Hindlimb muscle (tissue), 1 donor: Measurements from ENCODE around the gene SLTM. TPM values are rescaled to one million over a fixed set of nuclear protein-coding genes. Genes with fewer than 3 reads are reported as not detected.
A peak's percentile ranks its signal among the peaks of the same experiment; 100 is the strongest.
"Not testable (repeated sequence)": the region's sequence is repeated elsewhere in the genome, so short reads cannot be mapped to it uniquely, and the experiment has no call there.

Experiments
- DNase-seq: peaks from one replicate; pipeline ENCODE4 v3.0.0-alpha.2; 2013
- polyA plus RNA-seq: library from polyadenylated mRNA; unstranded; fragments of 120-200 nt; gene quantifications from one replicate; pipeline ENCODE4 v1.2.1, GENCODE V29; 2013; ENCODE audit not compliant: insufficient read length

SLTM gene
- polyA plus RNA-seq, 1 donor, result 62.9 TPM

DNA sequence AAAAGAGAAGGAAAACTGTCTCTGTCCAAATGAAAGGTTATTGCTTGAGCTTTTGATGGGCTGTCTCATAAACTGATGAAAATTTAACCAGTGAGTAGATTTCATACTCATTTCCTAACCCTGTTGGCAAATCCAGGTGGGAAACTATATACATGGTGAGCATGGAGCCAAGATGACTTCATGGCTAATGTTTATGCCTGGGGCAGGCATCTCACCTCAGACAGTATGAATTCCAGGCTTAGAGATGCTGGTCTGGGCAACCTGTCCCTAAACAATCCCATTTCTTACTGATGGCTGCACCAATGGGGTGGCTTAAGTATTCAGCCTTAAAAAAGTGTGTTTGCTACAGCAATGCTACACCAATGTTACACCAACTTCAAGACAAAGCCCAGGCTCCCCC lies 58.1 kb downstream of the SLTM start:
- DNase-seq, result no peak

- DNase-seq, result peak; percentile 6
Observed at GRCh38 chr15:58873267-58873666, 60.2 kb downstream of the SLTM start.

DNA sequence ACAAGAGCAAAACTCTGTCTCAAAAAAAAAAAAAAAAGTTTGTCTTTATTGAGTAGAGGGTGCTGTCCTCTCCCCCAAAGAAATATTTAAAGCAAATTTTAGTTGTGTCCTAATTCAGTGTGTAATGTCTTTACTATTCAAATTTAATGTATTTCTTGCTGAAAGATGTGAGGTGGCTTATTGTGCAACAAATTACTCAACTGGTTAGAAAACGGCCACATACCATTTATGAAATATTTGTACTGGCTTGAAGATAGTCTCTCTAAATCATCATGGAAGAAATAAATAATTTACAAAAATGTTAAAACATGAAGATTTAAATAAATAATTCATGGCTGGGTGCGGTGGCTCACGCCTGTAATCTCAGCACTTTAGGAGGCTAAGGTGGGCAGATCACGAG lies 63.0 kb downstream of the SLTM start:
- no peak for DNase-seq

DNA sequence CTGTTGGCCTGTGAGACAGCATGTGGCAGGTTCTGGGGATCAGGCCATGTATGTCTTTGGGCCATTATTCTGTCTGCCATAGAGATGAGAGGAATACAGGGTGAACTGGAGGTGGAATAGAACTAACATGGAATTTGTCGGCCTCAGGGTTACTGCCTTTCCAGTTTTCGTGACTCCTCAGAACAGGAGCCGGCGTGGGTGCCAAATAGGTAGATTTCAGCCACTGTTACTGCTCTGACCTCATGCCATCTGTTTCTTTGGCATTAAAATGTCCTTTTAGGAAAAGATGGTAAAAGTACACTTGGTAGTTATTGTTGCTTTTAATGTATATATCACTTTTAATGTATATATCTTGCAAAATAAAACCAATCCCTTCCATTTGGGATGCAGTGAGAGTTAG lies 65.6 kb downstream of the SLTM start:
- DNase-seq, result no peak

- DNase-seq, result peak; percentile 39
Observed at GRCh38 chr15:58865425-58865880, 68.0 kb downstream of the SLTM start.

GRCh38 chr15:58864602-58865424 lies 68.7 kb downstream of the SLTM start:
- peak; percentile 9 for DNase-seq

GRCh38 chr15:58862326-58862725 lies 71.2 kb downstream of the SLTM start:
- no peak for DNase-seq

DNA sequence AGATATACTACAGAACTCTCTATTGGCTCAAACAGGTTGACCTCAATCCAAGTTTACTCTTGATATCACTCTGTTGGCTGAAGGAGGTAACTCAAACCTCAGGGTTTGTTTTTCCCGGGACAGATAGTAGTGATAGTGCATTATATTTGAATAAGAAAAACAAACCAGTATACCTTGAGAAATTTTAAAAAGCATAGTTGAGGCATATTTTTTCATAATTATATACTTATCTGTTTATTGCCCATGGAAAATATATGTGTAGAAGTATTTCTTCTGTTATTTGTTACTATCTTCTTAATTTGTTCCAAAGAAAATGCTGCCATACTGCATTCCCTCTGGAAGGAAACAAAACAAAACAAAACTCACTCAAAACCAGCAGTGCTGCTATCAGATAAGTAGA lies 76.9 kb downstream of the SLTM start:
- DNase-seq, result not testable (repeated sequence)

DNA sequence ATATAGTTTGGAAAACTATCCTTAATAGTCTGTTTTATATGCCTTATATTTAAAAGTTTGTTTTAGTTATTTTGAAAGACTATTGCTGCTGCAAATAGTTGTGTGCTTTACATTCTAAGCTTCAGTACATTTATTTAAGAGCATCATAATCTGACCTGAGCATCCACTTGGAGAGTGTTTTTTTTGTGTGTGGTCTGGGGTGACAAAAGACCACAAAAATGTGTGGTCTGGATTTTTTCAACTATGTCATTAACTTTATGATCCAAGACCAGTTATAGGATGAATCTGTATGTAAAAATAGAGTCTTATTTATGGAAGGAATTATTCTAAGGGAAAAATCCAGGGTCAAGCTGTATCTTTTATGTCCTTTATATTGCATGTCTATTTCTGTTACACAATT lies 77.4 kb downstream of the SLTM start:
- DNase-seq, result no peak

DNA sequence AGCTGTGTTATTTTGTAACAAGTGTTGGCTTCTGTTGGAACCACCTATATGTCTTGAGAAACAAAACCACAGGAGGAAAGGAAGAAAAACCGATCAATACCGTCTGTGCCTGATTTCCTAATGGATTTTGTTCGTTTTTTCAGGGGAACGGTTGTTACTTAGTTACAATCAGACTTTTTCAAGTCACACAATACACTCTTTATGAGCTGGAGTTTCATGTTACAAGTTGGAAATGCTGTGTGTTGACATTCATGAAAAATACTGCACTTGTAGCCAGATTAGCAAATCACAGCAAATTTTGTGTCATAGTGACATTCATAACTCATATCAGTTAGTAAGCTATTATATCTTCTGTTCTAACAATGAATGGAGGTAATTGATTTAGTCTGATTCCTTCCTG lies 78.9 kb downstream of the SLTM start:
- DNase-seq, result no peak

DNA sequence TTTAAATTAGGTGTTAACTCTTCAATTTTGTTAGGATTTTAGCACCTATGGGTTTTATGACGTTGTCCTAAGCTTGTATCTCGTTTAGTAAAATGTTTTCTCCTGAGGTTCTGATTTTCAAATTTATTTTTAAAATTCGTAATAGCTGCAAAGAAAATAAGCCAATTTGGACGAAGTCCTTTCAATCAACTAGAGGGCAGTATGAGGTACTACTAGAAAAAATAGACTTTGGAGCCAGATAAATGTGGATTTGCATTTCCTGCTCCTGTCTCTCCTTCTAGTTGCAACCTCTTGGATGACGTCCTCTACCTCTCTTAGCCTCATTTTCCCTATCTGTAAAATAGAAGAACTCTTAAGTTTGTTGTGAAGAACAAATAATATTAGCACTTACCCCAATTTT lies 81.1 kb downstream of the SLTM start:
- no peak for DNase-seq

DNA sequence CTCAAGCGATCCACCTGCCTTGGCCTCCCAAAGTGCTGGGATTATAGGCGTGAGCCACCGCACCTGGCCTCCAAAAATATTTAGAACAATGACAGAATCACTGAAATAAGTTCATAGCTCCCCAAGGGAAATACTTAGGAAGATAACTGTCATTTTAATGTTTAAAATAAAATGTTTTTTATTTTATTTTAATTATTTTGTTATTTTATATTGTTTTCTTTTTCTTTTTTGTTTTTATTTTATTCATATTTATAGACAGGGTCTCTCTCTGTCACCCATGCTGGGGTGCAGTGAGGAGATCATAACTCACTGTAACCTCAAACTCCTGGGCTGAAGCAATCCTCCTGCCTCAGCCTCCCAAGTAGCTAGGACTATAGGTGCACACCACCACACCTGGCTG lies 82.3 kb downstream of the SLTM start:
- DNase-seq, result not testable (repeated sequence)

DNA sequence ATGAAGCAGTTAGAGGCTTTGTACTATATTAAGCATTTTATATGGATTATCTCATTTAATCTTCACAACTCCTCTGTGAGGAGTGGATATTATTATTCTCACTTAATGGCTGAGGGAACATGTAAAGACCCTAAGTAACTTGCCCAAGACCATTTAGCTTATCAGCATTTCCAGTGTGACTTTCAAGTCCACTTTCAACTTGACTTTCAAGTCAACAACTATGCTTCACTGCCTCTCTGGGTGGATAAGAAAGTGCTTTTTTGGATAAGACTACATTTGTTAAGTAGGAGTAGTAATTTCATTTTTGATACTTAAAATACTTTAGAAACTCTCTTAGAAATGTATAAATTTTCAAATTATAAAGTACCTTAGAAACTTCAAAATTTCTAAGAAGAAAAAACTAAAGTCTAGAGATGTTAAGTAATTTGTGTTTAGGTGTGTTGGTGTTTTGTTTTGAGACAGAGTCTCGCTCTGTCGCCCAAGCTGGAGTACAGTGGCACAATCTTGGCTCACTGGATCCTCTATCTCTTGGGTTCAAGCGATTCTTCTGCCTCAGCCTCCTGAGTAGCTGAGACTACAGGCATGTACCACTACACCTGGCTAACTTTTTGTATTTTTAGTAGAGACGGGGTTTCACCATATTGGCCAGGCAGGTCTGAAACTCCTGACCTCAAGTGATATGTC lies 90.6 kb downstream of the SLTM start:
- DNase-seq, result no peak

DNA sequence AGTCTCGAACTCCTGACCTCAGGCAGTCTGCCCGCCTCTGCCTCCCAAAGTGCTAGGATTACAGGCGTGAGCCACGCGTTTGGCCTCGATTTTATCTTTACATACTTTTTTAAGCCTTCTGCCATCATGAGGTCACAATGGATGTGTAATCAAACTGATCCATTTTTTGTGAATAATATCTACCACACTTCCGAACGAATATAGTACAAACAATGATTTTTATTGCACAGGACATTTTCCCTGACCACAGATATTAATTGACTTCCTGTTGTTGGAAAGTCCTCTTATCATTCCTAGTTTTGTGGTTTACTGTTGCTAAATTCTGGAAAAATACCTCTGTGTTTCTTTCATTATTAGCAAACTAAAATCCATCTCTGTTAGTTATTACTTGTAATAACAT lies 93.4 kb downstream of the SLTM start:
- DNase-seq, result no peak

DNA sequence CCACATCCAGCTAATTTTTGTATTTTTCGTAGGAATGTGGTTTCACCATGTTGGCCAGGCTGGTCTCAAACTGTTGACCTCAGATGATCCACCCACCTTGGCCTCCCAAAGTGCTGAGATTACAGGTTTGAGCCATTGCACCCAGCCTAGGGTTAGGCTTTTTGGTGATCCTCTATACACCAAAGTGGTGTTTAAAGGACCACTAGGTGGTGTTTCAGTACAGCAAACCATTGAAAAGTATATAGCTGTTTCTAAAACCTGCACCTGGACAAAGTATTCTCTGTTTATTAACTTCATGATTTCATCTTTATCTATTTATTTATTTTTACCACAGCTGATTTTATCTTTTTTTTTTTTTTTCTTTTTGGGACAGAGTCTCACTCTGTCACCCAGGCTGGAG lies 94.0 kb downstream of the SLTM start:
- DNase-seq, result no peak

DNA sequence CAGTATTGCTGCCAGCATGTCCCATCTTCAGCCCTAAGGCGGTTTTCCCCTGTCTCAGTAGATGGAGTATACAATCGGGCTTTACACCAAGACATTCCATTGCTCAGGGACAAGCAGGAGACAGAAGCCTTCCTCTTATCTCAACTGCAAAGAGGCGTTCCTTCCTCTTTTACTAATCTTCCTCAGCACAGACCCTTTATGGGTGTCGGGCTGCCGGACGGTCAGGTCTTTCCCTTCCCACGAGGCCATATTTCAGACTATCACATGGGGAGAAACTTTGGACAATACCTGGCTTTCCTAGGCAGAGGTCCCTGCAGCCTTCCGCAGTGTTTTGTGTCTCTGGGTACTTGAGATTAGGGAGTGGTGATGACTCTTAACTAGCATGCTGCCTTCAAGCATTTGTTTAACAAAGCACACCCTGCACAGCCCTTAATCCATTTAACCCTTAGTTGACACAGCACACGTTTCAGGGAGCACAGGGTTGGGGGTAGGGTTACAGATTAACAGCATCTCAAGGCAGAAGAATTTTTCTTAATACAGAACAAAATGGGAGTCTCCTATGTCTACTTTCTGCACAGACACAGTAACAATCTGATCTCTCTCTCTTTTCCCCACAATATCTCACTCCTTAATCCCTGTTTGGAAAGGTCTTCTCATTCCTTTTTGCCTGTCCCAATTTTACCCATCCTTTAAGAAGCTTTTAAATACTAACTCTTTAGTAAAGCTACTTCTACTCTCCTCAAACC lies 99.6 kb downstream of the SLTM start:
- not testable (repeated sequence) for DNase-seq

GRCh38 chr15:58830556-58830955 lies 102.9 kb downstream of the SLTM start:
- no peak for DNase-seq

Other genes starting within 250 kb of the SLTM start
- gene ADAM10, start 184.0 kb downstream of the SLTM start, polyA plus RNA-seq, result 74.5 TPM
- gene MINDY2, start 162.4 kb downstream of the SLTM start, polyA plus RNA-seq, result 7.7 TPM
- 28.8 TPM for gene RNF111, start 54.0 kb upstream of the SLTM start, polyA plus RNA-seq
- 14.0 TPM for gene CCNB2, start 171.5 kb upstream of the SLTM start, polyA plus RNA-seq